GM23248 (cell line): Measurements from ENCODE around the gene PEX10.

Source experiments
- EZH2 ChIP-seq: fragments of 200-600 bp; sonication (generic); IDR thresholded peaks from 2 replicates; pipeline ENCODE4 v1.6.1; 2018; ENCODE audit warnings: antibody characterized with exemption, mild to moderate bottlenecking; ENCODE audit not compliant: insufficient read depth, poor library complexity, severe bottlenecking
- EZH2phosphoT487 ChIP-seq: fragments of 200-600 bp; sonication (generic); IDR thresholded peaks from 2 replicates; pipeline ENCODE4 v1.6.1; 2018; ENCODE audit warnings: antibody characterized with exemption, moderate library complexity, mild to moderate bottlenecking, low read depth; ENCODE audit not compliant: insufficient read depth

GRCh38 chr1:2360588-2361364 is 51.6 kb downstream of the PEX10 start:
- no peak for TF ChIP-seq EZH2phosphoT487
- TF ChIP-seq EZH2 = no peak
